ENCODE data around the gene PSPN. TPM values are rescaled to one million over a fixed set of nuclear protein-coding genes. Genes with fewer than 3 reads are reported as not detected.

The PSPN gene
- total and polyA plus RNA-seq, 9 donors: 0.72 to 2.8 (median 1.5) TPM

GRCh38 chr19:6387372-6387771, 11.6 kb upstream of the PSPN start:
- Histone ChIP-seq H3K4me3 (no peak overlapping the region), H3K27me3 (no peaks in the 10 kb centered on the region), H3K9me3 (no peaks in the 10 kb centered on the region), H3K27ac (no peak overlapping the region), H3K4me1 (ENCODE audit: insufficient read depth) (peaks cover 3% of the 10 kb centered on the region), H3K36me3 (no peaks in the 10 kb centered on the region)
- 92 to 94% (median 92%) methylated on average over 18 to 19 of the region's 19 CpGs for WGBS, 3 donors
- DNase-seq: no peak
- intact Hi-C loops (cut with DNase I): no loop called here
- TF ChIP-seq EP300 (IDR thresholded peaks at IDR 0.05): no peak
- TF ChIP-seq POLR2A (IDR thresholded peaks at IDR 0.05): no peak
- TF ChIP-seq CTCF (IDR thresholded peaks at IDR 0.05): no peak

GRCh38 chr19:6384381-6384780, 8.6 kb upstream of the PSPN start:
- TF ChIP-seq EP300 (IDR thresholded peaks at IDR 0.05) (no peak), POLR2A (IDR thresholded peaks at IDR 0.05) (no peak), CTCF (IDR thresholded peaks at IDR 0.05) (no peak)
- H3K36me3 ChIP-seq: no peaks in the 10 kb centered on the region

GRCh38 chr19:6383188-6383587, 7.5 kb upstream of the PSPN start:
- H3K4me1 ChIP-seq (ENCODE audit: insufficient read depth): no peaks in the 10 kb centered on the region
- no peak for TF ChIP-seq EP300 (IDR thresholded peaks at IDR 0.05)
- no peak for TF ChIP-seq POLR2A (IDR thresholded peaks at IDR 0.05)
- no peak for TF ChIP-seq CTCF (IDR thresholded peaks at IDR 0.05)
- no peaks in the 10 kb centered on the region for H3K36me3 ChIP-seq
- no peak overlapping the region for H3K27ac ChIP-seq
- intact Hi-C loops (cut with DNase I): no loop called here
- H3K27me3 ChIP-seq: no peaks in the 10 kb centered on the region
- WGBS, 3 donors: 94 to 95% (median 95%) methylated on average over 19 of the region's 19 CpGs
- no peak for DNase-seq
- H3K4me3 ChIP-seq: no peak overlapping the region
- peaks cover 0 to 10% of the 10 kb centered on the region in 2 donors for H3K9me3 ChIP-seq

More at GRCh38 chr19:6384381-6384780, 8.6 kb upstream of the PSPN start:
- Histone ChIP-seq H3K27me3 (no peaks in the 10 kb centered on the region), H3K4me3 (no peak overlapping the region), H3K4me1 (ENCODE audit: insufficient read depth) (no peaks in the 10 kb centered on the region), H3K9me3 (peaks cover 0 to 10% of the 10 kb centered on the region in 2 donors), H3K27ac (no peak overlapping the region)
- DNase-seq: no peak
- 89 to 94% (median 94%) methylated on average over 4 of the region's 4 CpGs for WGBS, 3 donors
- intact Hi-C loops (cut with DNase I): no loop called here

GRCh38 chr19:6381030-6381750, 5.5 kb upstream of the PSPN start:
- peak in 1 of 5 donors; percentile 41 for DNase-seq
- peaks cover 0 to 10% of the 10 kb centered on the region in 2 donors for H3K9me3 ChIP-seq
- H3K27ac ChIP-seq: no peak overlapping the region
- WGBS, 3 donors: 94 to 97% (median 96%) methylated on average over 39 to 40 of the region's 40 CpGs
- H3K27me3 ChIP-seq: no peaks in the 10 kb centered on the region
- no peak overlapping the region for H3K4me3 ChIP-seq
- H3K36me3 ChIP-seq: no peaks in the 10 kb centered on the region
- intact Hi-C loops (cut with DNase I): no loop called here
- no peak for TF ChIP-seq EP300 (IDR thresholded peaks at IDR 0.05)
- TF ChIP-seq POLR2A (IDR thresholded peaks at IDR 0.05): no peak
- TF ChIP-seq CTCF (IDR thresholded peaks at IDR 0.05): no peak
- H3K4me1 ChIP-seq (ENCODE audit: insufficient read depth): no peaks in the 10 kb centered on the region
